ENCODE measurements around the gene IL6. TPM values are rescaled to one million over a fixed set of nuclear protein-coding genes. Genes with fewer than 3 reads are reported as not detected.
A peak's percentile ranks its signal among the peaks of the same experiment; 100 is the strongest.

IL6 gene
- total RNA-seq, 2 donors from 2014 or later = 0.99 to 2.9 TPM

DNA sequence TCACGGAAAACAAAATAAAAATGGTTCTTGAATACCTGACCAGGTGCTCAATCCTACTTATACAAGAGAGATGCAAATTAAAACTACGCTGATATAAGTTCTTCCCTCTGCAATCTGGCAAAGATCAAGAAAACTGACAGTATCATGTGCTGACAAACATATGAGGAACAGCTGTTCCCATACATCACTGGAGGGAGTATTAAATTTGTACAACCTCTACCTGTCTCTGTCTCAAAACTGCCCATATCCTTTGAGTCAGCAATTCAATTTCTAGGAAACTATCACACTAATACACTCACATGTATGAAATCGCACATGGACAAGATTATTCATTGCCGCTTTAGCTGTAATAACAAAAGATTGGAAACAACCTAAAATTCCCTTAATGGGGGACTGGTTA is 11.0 kb upstream of the IL6 start:
- WGBS, 2 donors = 90 to 91% methylated on average over 4 of the region's 4 CpGs
- DNase-seq = no peak
- H3K36me3 ChIP-seq (replicated peaks in 1 of 2; ENCODE audit: insufficient read depth in 1 of 2, low read depth in 2 of 2) = no peaks in the 10 kb centered on the region
- no peak for TF ChIP-seq POLR2A (IDR thresholded peaks at IDR 0.05)
- TF ChIP-seq, protein P1, sequence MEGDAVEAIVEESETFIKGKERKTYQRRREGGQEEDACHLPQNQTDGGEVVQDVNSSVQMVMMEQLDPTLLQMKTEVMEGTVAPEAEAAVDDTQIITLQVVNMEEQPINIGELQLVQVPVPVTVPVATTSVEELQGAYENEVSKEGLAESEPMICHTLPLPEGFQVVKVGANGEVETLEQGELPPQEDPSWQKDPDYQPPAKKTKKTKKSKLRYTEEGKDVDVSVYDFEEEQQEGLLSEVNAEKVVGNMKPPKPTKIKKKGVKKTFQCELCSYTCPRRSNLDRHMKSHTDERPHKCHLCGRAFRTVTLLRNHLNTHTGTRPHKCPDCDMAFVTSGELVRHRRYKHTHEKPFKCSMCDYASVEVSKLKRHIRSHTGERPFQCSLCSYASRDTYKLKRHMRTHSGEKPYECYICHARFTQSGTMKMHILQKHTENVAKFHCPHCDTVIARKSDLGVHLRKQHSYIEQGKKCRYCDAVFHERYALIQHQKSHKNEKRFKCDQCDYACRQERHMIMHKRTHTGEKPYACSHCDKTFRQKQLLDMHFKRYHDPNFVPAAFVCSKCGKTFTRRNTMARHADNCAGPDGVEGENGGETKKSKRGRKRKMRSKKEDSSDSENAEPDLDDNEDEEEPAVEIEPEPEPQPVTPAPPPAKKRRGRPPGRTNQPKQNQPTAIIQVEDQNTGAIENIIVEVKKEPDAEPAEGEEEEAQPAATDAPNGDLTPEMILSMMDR (IDR thresholded peaks at IDR 0.05) = no peak
- H3K4me3 ChIP-seq = no peak overlapping the region
- no peak for ATAC-seq
- no peaks in the 10 kb centered on the region for H3K9me3 ChIP-seq
- intact Hi-C loops (cut with DNase I) = no loop called here
- H3K27me3 ChIP-seq = no peaks in the 10 kb centered on the region
- H3K4me1 ChIP-seq = peaks cover 3% of the 10 kb centered on the region
- H3K27ac ChIP-seq = no peak overlapping the region

DNA sequence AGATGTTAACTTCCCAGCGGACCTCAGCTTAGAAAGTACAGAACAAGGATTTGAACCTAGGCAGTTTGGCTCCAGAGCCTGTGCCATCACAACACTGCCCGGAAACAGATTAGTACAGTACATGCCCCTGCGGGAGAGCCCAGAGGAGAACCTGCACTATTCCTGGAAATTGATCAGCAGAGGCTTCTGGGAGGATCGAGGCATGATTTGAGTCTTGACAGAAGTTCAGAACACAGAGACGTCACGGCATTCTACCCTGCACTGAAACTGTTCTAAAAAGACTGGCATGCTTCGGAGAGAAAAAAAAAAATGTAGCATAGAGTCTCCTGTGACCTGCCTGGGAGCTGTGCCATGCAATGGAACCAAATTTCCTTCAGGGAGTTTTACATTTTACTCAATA is 9.2 kb upstream of the IL6 start:
- ATAC-seq = no peak

DNA sequence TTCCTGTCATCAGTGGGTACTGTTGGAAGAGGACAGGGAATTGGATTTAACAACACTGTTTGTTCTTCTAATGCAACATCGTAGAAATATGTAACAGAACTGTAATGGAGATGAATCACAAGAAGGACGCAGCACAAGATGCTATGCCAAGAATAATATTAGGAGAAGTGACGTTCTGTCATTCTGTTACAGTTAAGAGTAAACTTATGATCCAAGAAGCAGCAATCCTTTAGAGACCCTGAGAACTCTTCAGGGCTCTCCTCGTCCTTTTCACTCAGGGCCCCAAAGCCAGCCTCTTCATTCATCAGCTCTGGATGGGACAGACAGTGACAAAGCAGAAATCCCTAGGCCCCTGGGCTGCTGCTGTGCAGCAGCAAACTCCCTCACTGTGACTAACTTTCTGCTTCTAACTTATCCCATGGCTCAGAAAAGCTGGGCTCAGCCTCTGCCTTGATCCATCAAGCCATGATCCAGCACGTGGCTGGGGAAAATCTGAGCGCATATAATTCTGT is 8.7 kb upstream of the IL6 start:
- peak; percentile 35 for ATAC-seq
- DNase-seq = no peak
- no peak overlapping the region for H3K27ac ChIP-seq
- no peak for TF ChIP-seq POLR2A (IDR thresholded peaks at IDR 0.05)
- TF ChIP-seq, protein P1 (IDR thresholded peaks at IDR 0.05) = no peak
- intact Hi-C loops (cut with DNase I) = no loop called here
- H3K36me3 ChIP-seq (replicated peaks in 1 of 2; ENCODE audit: insufficient read depth in 1 of 2, low read depth in 2 of 2) = no peaks in the 10 kb centered on the region
- H3K27me3 ChIP-seq = no peaks in the 10 kb centered on the region
- WGBS, 2 donors = 60 to 65% methylated on average over 6 of the region's 6 CpGs
- no peak overlapping the region for H3K4me3 ChIP-seq
- peaks cover 9% of the 10 kb centered on the region for H3K4me1 ChIP-seq
- no peaks in the 10 kb centered on the region for H3K9me3 ChIP-seq

More for the DNA sequence above, 9.2 kb upstream of the IL6 start:
- TF ChIP-seq POLR2A (IDR thresholded peaks at IDR 0.05) = no peak
- TF ChIP-seq, protein P1 (IDR thresholded peaks at IDR 0.05) = no peak
- no peak overlapping the region for H3K27ac ChIP-seq
- H3K27me3 ChIP-seq = no peaks in the 10 kb centered on the region
- H3K4me1 ChIP-seq = peaks cover 5% of the 10 kb centered on the region
- H3K36me3 ChIP-seq (replicated peaks in 1 of 2; ENCODE audit: insufficient read depth in 1 of 2, low read depth in 2 of 2) = no peaks in the 10 kb centered on the region
- H3K4me3 ChIP-seq = no peak overlapping the region
- 67 to 78% methylated on average over 7 of the region's 7 CpGs for WGBS, 2 donors
- no peak for DNase-seq
- no peaks in the 10 kb centered on the region for H3K9me3 ChIP-seq
- intact Hi-C loops (cut with DNase I) = no loop called here

DNA sequence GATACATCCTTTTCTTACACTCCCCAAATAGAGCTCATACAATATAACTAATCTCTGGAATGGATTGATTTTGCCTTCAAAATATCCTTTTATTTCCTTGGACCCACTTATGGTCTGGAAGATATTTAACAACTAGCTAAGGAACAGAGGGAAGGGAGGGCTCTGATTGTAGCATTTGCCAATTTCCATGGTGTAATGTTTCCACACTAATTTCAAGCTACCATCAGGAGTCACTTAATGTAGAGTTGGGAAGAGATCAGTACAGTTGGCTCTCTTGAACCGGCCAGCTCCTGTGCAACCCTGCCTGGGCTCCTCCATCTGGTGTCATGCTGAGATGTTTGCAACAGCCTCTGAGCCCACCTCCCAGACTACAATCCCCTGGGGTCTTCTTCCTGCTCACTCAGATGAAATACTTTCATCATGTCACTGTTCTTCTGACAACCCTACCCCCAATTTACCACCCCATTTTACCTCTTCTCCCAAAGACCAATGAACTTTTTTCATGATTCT is 8.0 kb upstream of the IL6 start:
- H3K27ac ChIP-seq = no peak overlapping the region
- no peaks in the 10 kb centered on the region for H3K36me3 ChIP-seq (replicated peaks in 1 of 2; ENCODE audit: insufficient read depth in 1 of 2, low read depth in 2 of 2)
- intact Hi-C loops (cut with DNase I) = no loop called here
- WGBS, 2 donors = 25 to 33% methylated on average over 1 of the region's 1 CpG
- no peak for ATAC-seq
- no peaks in the 10 kb centered on the region for H3K27me3 ChIP-seq
- DNase-seq = no peak
- no peaks in the 10 kb centered on the region for H3K9me3 ChIP-seq
- no peak for TF ChIP-seq POLR2A (IDR thresholded peaks at IDR 0.05)
- TF ChIP-seq, protein P1 (IDR thresholded peaks at IDR 0.05) = no peak
- no peak overlapping the region for H3K4me3 ChIP-seq
- H3K4me1 ChIP-seq = peaks cover 16% of the 10 kb centered on the region

Data from body of pancreas (tissue), 4 donors.